Neutrophil (primary cell): ENCODE results near the gene RPS15A.

Source experiments
- H3K27ac ChIP-seq: fragments of 200-600 bp; sonication (generic); 2 replicates; pipeline ENCODE4 v1.5.1; 2016; ENCODE audit warnings: mild to moderate bottlenecking, moderate library complexity
- H3K27me3 ChIP-seq: fragments of 200-600 bp; sonication (generic); 2 replicates; pipeline ENCODE4 v1.6.0; 2016; ENCODE audit warnings: mild to moderate bottlenecking
- H3K36me3 ChIP-seq: fragments of 200-600 bp; sonication (generic); 2 replicates; pipeline ENCODE4 v1.5.1; 2017
- H3K4me1 ChIP-seq, 2 experiments: fragments of 200-600 bp in 1 of 2; sonication (generic) in 1 of 2; 1 replicate in 1 of 2; 2 replicates in 1 of 2; pipeline versions ENCODE4 v1.5.1 to v1.6.1; 2013 to 2016; ENCODE audit warnings: low read depth in 1 of 2, low read length in 1 of 2, mild to moderate bottlenecking in 1 of 2, moderate library complexity in 1 of 2; ENCODE audit not compliant: control insufficient read depth in 1 of 2, insufficient read depth in 1 of 2
- H3K4me3 ChIP-seq, 2 experiments: fragments of 200-600 bp in 1 of 2; sonication (generic) in 1 of 2; 1 replicate in 1 of 2; 2 replicates in 1 of 2; pipeline ENCODE4 v1.5.1; 2013 to 2016; ENCODE audit warnings: low read depth in 1 of 2, low read length in 1 of 2, mild to moderate bottlenecking in 1 of 2, moderate library complexity in 1 of 2
- H3K9me3 ChIP-seq: fragments of 200-600 bp; sonication (generic); 2 replicates; pipeline ENCODE4 v1.5.1; 2016
- CTCF ChIP-seq: fragments of 200-600 bp; sonication (generic); IDR thresholded peaks from 2 replicates; pipeline ENCODE4 v1.5.1; 2016; ENCODE audit warnings: antibody characterized with exemption

Gene RPS15A

GRCh38 chr16:18789850-18790706 lies at the start of gene RPS15A:
Gene RPS15A (minus strand): TSS chr16:18790334. CDS start chr16:18789113, 1,221 bp downstream.
- TF ChIP-seq CTCF = no peak
- no peaks in the 10 kb centered on the region for H3K9me3 ChIP-seq
- peak within 1 kb of the TSS; percentile 78 for H3K27ac ChIP-seq
- H3K4me1 ChIP-seq = peaks cover 43 to 45% of the 10 kb centered on the region in 2 experiments
- no peaks in the 10 kb centered on the region for H3K27me3 ChIP-seq
- peak within 1 kb of the TSS; percentile 87 to 93 for H3K4me3 ChIP-seq
- peaks cover 73% of the 10 kb centered on the region for H3K36me3 ChIP-seq

GRCh38 chr16:18839555-18839954 lies 49.4 kb upstream of the RPS15A start:
- peaks cover 4% of the 10 kb centered on the region for H3K9me3 ChIP-seq
- peak overlapping the region; percentile 78 for H3K27ac ChIP-seq
- H3K36me3 ChIP-seq = peaks cover 82% of the 10 kb centered on the region
- H3K4me1 ChIP-seq = peaks cover 28 to 32% of the 10 kb centered on the region in 2 experiments
- no peak for TF ChIP-seq CTCF
- no peaks in the 10 kb centered on the region for H3K27me3 ChIP-seq
- peak overlapping the region in 1 of 2 experiments; percentile 14 for H3K4me3 ChIP-seq

- H3K9me3 ChIP-seq = peaks cover 4% of the 10 kb centered on the region
- peaks cover 93% of the 10 kb centered on the region for H3K36me3 ChIP-seq
- TF ChIP-seq CTCF = no peak
- peaks cover 19 to 27% of the 10 kb centered on the region in 2 experiments for H3K4me1 ChIP-seq
- H3K27me3 ChIP-seq = no peaks in the 10 kb centered on the region
- no peak overlapping the region for H3K27ac ChIP-seq
- no peak overlapping the region for H3K4me3 ChIP-seq
These were observed 46.6 kb upstream of the RPS15A start for GRCh38 chr16:18836702-18837101.

- no peak for TF ChIP-seq CTCF
- peak overlapping the region; percentile 60 for H3K27ac ChIP-seq
- no peaks in the 10 kb centered on the region for H3K27me3 ChIP-seq
- H3K4me3 ChIP-seq = no peak overlapping the region
- peaks cover 96% of the 10 kb centered on the region for H3K36me3 ChIP-seq
- peaks cover 16 to 27% of the 10 kb centered on the region in 2 experiments for H3K4me1 ChIP-seq
- H3K9me3 ChIP-seq = peaks cover 4% of the 10 kb centered on the region
These were observed 44.7 kb upstream of the RPS15A start for GRCh38 chr16:18834864-18835263.

GRCh38 chr16:18833707-18834505 lies 43.8 kb upstream of the RPS15A start:
- Histone ChIP-seq H3K4me1 (peaks cover 16 to 26% of the 10 kb centered on the region in 2 experiments), H3K27me3 (no peaks in the 10 kb centered on the region), H3K9me3 (peaks cover 4% of the 10 kb centered on the region), H3K27ac (peak overlapping the region; percentile 60), H3K36me3 (peaks cover 97% of the 10 kb centered on the region), H3K4me3 (no peak overlapping the region)
- TF ChIP-seq CTCF = no peak
